Stimulated activated CD4-positive, alpha-beta T cell treated with anti-CD3 and anti-CD28 coated beads, Interleukin-4, amount 100 ng/mL, for 48 hours (primary cell): ENCODE results near the gene UCK2.

Experiments used
- DNase-seq, 2 donors: peaks; one replicate each; pipeline ENCODE4 v3.0.0-alpha.2; 2020; ENCODE audit warnings: low read depth in 2 of 2

The UCK2 gene

DNA sequence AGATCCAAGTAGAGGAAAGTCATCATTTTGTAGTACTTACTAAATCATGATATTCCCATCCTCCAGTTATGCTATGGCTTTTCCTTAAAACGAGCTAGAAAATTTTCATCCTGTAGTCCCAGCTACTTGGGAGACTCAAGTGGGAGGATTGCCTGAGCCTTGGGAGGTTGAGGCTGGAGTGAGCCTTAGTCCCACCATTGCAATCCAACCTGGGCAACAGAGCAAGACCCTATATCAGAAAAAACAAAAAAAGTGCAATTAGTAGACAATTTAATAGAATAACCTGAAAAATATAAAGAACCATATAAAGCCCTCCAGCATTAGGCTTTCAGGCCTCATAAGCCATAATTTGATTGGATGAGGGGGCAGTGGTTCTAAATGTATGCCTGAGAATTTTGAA, 6.8 kb downstream of the UCK2 start:
- DNase-seq: no peak

DNA sequence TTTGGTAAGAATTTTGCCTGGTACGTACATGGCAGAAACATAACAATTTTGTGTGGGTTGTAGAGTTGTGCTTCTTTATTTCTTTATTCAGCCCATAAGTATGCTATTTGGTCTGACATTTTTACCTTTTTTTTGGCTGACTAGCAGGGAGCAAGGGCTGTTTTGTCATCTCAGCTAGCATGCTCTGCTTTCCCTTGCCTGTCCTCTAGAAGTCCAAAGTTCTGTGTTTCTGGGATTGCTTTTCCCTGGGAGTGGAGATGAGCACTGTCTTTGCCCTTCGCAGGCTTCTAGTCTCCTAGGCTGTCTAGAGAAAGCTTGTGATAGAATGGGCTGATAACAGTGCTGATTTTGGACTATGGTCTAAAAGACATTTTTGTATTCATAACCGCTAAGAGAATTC, 7.5 kb downstream of the UCK2 start:
- DNase-seq: no peak

DNA sequence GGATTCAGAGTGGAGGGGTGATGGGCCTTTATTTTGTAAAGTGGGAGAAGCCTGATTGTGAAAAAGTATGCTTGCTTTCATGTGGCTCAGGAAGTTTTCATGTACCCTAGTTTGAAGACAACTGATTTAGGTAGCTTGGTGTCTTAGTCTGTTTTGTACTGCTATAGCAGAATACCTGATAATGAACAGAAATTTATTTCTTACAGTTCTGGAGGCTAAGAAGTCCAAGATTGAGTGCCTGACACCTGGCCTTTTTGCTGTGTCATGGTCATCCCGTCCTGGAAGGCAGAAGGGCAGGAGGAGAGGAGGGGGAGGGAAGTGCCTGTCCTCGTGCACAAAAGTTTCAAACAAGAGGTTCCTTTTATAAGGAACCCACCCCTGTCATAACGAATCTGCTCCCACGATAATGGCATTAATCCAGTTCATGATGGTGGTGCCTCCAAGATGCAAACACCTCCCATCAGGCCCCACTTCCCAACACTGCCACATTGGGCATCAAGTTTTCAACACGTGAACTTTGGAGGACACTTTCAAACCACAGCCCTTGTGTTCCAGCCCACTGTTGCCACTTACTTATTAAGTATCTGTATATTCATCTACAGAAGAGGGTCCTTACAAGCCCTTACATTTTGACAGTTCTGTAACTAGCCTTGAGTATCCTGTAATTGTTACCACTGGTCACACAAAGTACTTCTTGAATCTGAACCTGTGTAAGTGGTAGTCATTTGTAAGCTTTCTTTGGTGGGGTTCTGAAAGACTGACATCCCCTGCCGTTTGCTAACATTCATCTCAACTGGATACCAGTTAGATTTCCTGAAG, 9.5 kb downstream of the UCK2 start:
- DNase-seq: no peak

DNA sequence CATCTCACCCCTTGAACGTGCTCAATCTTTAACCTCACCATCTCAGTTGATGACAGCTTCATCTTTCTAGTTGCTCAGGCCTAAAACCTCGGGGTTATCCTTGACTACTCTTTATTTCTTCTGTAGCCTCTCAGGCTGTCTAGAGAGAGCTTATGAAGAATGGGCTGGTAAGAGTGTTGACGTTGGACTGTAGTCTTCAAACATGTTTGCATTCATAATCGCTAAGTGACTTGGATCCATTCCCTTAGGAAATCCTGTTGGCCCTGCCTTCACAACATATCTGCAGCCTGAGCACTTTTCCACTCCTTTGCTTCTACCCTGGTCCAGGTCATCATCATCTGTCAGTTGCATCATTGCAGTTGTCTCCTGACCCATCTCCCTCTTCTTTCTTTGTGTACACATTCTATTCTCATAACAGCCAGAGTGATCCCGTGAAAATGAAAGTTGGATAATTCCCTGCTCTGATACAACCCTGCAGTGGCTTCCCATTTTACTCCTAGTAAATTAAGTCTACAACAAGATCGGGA, 10.5 kb downstream of the UCK2 start:
- DNase-seq: no peak

DNA sequence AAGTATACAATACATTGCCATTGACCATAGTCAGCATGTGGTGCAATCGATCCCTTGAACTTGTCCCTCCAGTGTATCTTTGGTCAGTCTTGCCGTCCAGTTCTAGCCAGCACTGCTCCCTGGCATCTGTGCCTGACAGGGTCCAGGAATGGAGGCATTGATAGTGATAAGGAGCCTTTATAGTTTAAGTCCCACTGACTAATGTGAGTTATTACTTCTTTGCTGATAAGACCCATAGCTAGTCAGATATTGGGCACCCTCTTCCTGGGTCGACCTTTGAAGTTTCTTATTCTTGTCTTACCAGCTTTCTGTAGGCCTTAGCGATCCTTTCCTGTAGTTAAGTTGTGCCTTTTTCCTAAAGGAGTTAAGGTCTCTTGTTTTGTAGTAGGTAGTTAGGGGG, 13.0 kb downstream of the UCK2 start:
- no peak for DNase-seq

DNA sequence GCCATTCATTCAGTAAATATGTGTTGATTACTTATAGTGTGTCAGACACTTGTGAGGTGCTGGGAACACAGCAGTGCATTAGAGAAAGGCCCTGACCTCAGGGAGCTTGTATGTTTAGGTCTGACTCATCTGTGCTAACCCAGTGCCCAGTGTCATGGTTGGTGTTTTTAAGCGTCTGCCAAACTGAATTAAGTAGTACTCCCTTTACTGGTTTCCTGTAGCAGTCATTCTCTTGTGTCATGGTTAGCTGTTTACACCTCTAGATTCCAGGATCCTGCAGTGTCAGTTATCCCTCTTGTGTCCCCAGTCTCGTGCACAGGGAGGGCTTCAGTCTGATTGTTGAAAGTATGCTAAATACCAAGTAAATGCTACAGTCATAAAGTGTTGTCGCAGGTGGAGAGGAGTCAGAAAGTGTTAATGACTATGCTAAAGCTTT, 14.2 kb downstream of the UCK2 start:
- no peak for DNase-seq

DNA sequence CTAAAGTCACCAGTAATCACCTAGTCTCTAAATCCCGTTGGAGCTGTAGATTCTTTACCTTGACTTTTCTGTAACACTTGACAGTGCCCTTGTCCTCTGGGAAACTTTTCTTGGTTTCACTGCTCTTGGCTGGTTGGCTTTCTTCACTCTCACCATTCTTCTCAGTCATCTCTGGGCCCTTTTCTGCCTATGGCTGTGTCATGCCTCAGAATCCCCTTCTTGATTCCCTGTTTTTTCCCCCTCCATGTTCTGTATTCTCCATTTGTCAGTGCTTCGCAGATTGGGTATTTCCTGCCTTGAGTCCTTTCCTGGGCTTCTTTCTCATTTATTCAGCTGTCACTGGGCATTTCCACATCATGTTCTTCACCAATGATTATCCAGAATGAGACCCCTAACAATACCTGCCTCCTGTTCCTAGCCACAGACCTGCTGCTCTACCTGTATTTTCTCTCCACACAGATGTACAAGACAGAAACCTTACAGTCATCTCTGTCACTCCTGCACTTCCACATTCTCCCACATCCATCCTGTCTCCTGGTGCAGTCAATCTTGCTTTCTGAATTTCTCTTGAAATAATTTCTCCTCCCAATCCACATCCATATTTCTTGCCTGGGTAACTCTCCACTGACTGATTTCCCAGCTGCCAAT, 14.7 kb downstream of the UCK2 start:
- DNase-seq: no peak

DNA sequence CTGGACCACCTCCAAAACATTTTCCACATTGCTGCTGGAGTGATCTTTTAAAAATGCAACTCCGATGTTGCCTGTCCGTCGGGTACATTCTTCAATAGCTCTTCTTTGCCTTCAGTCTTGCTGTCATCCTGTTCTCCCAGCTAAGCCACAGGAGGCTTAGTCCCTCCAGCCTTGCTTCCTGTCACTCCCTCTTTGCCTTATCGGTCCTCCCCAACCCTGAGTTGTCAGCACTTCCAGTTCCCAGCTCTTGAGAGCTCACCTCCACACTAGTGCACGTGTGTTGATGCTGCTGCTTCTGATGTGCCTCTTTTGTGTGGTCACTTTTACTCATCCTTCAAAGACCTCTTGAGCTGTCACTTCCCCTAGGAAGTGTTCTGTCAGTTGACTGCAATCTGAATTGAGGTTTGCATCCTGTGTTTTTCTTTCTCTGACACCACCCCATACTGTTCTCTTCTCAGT, 15.3 kb downstream of the UCK2 start:
- no peak for DNase-seq

DNA sequence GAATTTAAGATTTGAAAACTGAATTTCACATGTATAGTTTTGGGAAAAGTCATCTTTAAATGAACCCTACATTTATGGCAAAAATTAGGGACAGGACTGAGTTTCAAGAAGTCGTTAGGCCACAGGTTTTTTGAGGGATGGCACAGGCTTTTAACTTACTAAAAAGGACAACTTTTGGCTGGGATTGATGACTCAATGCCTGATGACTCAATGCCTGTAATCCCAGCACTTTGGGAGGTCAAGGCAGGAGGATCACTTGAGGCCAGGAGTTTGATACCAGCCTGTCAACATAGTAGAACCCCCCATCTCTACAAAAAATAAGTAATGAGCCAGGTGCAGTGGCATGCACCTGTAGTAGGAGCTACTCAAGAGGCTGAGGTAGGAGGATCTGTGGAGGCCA, 15.9 kb downstream of the UCK2 start:
- no peak for DNase-seq

DNA sequence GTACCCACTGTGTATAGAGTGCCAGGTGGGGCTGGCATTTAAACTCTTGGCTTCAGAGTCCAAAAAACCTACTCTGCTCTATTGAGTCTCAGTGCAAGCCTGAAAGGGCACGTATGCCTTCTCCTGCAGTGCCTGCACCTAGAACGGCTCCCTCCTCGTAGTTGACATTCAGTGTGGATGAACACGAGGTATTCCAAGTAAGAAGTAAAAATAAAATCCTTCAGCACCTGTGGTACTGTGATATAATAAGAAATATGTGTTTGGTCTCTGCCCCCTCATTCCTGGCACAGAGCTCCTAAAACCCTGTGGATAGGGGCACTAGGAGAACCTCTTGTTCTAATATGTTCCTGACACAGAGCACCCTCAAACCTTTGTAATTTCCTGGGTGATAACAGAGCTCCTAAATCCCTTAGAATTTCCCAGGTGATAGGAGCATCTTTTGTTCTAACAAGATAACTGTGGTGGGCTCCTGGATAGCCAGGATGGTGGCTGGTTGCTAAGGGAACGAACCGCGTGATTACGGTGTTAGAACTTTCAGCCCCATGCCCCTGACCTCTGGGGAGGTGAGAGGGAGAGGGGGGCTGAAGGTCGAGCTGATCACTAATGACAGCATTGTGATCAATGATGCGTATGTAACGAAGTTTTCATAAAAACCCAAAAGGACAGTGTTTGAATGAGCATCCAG, 16.8 kb downstream of the UCK2 start:
- DNase-seq: no peak

DNA sequence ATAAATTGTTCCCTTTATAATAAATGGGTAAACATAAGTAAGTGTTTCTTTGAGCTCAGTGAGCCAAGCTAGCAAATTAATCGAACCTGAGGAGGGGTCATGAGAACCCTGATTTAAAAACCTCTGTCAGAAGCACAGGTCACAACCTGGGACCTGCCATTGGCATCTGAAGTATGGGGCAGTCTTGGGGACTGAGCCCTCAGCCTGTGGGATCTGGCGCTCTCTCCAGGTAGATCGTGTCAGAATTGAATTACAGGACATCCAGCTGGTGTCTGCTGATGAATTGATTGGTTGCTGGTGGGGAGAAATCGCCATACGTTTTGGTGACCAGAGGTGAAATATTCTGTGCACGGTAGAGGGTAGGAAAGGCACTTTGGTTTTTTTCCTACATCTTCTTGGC, 17.5 kb downstream of the UCK2 start:
- DNase-seq: no peak

DNA sequence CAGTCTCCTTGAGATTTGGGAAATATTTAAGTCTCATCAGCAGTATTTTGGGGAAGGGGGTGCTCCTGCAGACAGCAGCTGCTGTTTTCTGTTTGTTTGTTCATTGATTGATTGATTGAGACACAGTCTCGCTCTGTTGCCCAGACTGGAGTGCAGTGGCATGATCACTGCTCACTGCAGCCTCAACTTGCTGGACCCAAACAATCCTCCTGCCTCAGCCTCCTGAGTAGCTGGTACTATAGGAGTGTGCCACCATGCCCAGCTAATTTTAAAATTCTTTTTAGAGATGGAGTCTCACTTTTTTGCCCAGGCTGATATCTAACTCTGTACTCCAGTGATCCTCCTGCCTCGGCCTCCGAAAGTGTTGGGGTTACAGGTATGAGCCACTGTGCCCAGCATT, 18.2 kb downstream of the UCK2 start:
- no peak for DNase-seq

DNA sequence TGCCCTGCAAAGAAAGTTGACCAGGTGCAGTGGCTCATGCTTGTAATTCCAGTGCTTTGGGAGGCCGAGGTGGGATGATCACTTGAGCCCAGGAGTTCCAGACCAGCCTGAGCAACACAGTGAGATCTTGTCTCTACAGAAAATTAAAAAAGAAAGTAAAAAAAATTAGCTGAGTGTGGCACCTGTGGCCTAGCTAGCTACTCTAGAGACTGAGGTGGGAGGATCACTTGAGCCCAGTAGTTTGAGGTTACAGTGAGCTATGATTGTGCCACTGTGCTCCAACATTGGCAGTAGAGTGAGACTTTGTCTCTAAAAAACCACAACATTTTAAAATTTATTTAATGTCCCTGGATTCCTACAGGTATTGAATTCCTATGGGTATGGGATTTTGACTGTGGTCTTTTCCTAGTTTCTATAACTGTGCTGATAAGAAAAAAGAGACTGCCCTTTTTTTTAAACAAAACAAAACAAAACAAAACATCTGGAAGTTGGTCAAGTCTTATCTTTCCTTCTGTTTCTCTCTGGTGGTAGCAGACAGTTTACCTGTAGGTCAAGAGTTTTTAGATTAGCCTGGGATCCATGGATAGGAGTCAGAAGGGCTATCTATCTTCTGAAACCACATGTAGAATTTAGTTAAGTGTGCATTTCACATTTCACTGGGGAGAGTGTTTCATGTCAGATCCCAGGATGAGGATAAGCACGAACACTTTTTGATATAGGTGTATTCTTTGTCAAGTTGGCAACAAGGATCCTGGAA, 18.8 kb downstream of the UCK2 start:
- DNase-seq: no peak

DNA sequence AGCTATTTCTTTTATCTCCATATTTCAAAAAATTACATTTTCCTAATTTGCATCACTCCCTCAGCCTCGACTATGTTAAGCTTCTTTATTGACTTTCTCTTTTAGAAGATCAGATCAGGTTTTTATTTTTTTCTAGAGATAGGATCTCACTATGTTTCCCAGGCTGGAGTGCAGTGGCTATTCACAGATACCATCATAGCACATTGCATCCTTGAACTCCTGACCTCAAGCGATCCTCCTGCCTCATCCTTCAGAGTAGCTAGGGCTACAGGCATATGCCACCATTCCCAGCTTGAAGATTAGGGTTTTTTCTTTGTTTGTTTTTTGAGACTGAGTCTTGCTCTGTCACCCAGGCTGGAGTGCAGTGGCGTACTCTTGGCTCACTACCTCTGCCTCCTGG, 20.1 kb downstream of the UCK2 start:
- DNase-seq: no peak

DNA sequence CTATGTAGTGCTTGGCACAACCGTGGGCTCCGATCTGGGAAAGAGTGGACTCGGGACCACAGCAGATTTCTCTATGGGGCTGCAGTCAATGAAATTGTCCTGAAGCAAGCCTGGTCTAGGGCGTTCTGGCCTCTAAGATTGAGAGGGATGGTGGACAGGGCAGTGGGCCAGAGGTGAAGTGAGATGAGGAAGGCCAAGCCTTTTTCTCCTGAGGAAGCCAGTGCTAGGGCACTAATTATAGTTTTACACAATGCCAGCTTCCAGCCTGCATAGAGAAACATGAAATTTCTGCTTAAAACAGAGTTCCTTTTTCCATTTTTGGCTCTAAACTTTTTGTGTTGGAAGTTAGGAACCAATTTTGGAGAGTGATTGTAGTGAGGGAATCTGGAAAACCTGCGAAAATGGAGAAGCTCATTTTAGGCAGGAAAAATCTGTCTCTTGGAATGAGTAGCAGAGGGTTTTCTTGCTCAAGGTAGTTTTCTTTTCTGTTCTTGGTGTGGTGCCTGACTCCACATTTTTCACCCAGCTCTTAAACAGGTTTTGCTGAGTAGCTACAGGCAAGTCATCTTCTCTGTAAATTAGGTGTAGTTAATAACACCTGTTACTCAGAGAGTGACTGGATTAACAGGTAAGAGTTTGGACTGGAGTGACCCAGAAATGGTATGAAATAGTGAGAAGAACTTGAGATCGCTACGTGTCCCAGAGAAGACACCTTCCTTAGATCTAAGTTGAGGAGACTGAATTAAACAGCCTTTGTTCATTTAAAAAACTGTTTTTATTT, 22.1 kb downstream of the UCK2 start:
- no peak for DNase-seq

DNA sequence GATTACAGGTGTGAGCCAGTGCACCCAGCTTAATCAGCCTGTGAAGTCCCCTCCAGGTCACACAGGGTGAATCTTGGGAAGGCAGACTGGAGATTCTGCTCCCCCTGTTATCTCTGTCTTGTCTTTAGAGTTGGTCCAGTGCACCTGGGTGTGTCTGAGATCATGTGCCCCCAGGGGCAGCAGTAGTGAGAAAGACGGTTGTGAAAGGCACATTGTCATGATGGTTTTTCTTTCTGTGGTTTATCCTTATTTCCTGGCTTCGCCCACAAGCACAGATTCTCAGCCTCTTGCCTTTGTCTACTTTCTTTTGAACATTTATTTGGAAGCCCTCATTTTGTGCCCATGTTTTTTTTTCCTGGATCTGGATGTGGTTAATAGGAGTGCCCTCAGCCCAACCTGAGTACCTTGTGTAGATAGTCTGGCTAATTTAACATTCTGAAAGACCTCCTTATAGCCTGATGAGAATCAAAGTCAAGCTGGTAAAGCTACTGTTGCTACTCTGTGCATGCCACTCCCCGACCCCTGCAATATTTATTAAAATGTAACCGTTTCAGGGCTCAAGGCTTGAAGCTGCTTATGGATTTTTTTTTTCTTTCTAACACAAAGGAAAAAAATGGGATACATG, 23.7 kb downstream of the UCK2 start:
- DNase-seq: no peak

DNA sequence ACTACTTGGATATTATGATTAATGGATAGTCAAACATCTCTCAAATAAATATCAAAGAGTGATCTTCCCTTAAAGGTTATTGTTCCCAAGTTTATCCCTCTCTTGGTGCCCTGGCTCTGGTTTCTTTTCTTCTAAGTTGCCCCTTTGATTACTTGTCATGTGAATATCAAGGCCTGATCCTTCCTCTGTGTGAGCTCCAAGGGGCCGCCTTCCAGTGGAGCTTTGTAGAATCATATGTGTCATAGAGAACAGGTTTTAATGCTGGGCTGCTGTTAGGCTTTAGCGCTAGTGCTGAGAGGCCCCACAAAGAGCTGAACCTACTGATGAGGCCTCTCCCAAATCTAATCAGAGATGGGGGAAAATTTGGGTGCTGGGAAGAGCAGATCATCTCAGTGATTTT, 25.5 kb downstream of the UCK2 start:
- no peak for DNase-seq

DNA sequence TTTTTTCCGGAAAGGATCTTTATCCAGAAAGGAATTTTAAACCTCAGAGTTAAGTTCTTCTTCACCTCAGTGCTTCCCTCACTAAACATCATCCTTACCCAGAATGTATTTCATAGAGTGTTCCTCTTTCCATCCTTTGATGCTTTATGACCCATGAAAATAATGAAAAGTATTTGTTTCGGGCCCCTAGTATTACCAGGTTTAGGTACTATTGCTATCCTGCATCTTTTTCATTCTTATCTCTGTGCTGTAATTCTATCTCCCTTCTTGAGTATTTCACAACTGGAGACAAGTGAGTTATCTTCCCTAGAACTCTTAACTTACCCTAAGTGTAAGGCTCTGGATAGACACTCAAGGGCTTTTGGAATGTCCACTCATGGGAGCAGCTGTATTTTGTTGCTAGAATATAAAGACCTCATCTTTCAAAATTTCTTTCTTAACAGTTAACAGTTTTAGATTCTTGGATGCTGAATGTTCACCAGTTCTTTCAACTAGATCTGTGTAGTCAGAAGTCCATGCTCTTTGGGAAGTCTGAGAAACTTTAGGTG, 26.2 kb downstream of the UCK2 start:
- no peak for DNase-seq

DNA sequence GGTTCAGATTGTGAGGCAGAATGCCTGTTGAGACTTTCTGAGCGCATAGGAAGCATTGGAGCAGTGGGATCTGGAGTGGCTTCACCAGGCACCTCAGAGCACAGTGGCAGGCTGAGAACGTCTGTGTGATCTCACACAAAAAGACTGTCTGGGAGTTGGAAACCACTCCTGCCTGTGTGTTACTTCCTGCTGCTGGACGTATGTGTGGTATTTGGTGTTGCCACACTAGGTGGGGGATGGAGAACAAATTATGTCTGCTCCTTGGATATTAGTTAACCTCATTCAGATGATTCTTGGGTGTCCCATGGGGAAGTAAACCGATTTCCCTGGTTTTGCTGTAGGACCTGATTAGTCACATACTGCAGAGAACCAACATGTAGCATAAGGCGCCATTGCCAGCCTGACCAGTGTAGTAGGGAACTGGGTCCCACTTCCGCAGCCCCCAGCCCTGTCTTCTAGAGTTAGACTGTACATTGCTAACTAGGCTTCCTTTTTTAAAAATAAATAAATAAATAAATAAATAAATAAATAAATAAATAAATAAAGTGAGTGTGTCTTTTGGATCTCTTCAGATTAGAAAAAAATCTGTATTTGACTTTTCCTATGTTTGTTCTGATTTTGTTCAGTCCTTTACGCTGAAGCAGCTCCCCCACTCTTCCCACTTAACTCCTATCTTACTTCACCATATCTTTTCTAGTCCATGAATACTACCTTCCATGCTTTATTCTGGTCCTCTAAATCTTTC, 26.9 kb downstream of the UCK2 start:
- DNase-seq: no peak
